GM21367 (cell line): ENCODE data around the gene ESRRB.
"Not testable (repeated sequence)": the region's sequence is repeated elsewhere in the genome, so short reads cannot be mapped to it uniquely, and the experiment has no call there.

Experiments
- ATAC-seq: cut with Tn5 transposase; IDR thresholded peaks from one replicate; pipeline ENCODE4 v1.9.1; 2021; ENCODE audit not compliant: unreplicated experiment

Gene ESRRB

GRCh38 chr14:76536636-76537035 is 160.7 kb downstream of the ESRRB start:
- not testable (repeated sequence) for ATAC-seq

- no peak for ATAC-seq
Measured at GRCh38 chr14:76537906-76538647, 162.1 kb downstream of the ESRRB start.

GRCh38 chr14:76538648-76539008 is 162.7 kb downstream of the ESRRB start:
- ATAC-seq: no peak

GRCh38 chr14:76539130-76539529 is 163.2 kb downstream of the ESRRB start:
- no peak for ATAC-seq

- no peak for ATAC-seq
Measured at GRCh38 chr14:76541594-76542219, 165.8 kb downstream of the ESRRB start.

- ATAC-seq: no peak
Measured at GRCh38 chr14:76546426-76547221, 170.7 kb downstream of the ESRRB start.

- ATAC-seq: no peak
Measured at GRCh38 chr14:76547831-76548230, 171.9 kb downstream of the ESRRB start.

GRCh38 chr14:76550534-76550933 is 174.6 kb downstream of the ESRRB start:
- no peak for ATAC-seq

GRCh38 chr14:76551116-76551515 is 175.2 kb downstream of the ESRRB start:
- no peak for ATAC-seq
